ENCODE data around the gene TRIM67. TPM values are rescaled to one million over a fixed set of nuclear protein-coding genes. Genes with fewer than 3 reads are reported as not detected.

TRIM67 gene
- polyA plus RNA-seq, 2 of the 4 experiments (the other 2 are of a cell fraction): 0.23 to 0.35 TPM

GRCh38 chr1:231192620-231193163, 30.8 kb downstream of the TRIM67 start (continued):
- TF ChIP-seq RNF2 (IDR thresholded peaks at IDR 0.05; ENCODE audit: borderline replicate concordance, low read depth) (no peak), CBX8 (IDR thresholded peaks at IDR 0.05) (no peak), MAFK (IDR thresholded peaks at IDR 0.05; ENCODE audit: partially characterized antibody) (no peak), E2F6 (IDR thresholded peaks at IDR 0.05; ENCODE audit: borderline replicate concordance, low read depth) (peak; percentile 60; the same call in 1 of the 2 replicates), HDAC2 (IDR thresholded peaks at IDR 0.05) (no peak), EHF (CRISPR knock-in tag; IDR thresholded peaks at IDR 0.05) (peak; percentile 76; the same call in 1 of the 2 replicates), CEBPB (IDR thresholded peaks at IDR 0.05) (no peak), RCOR1 (IDR thresholded peaks at IDR 0.05; ENCODE audit: low read depth, low read length) (no peak), ZNF302 (CRISPR knock-in tag; IDR thresholded peaks at IDR 0.05) (peak; percentile 73; the same call in 1 of the 2 replicates), CBX2 (IDR thresholded peaks at IDR 0.05; ENCODE audit: borderline replicate concordance, low read depth) (no peak), ZC3H11A (IDR thresholded peaks at IDR 0.05) (no peak), JUN (IDR thresholded peaks at IDR 0.05) (no peak), NR3C1 (IDR thresholded peaks at IDR 0.05) (no peak), PHF8 (IDR thresholded peaks at IDR 0.05; ENCODE audit: borderline replicate concordance, low read depth) (no peak), CHD4 (IDR thresholded peaks at IDR 0.05; ENCODE audit: borderline replicate concordance) (no peak), HMGXB4 (CRISPR knock-in tag; IDR thresholded peaks at IDR 0.05; ENCODE audit: borderline replicate concordance) (no peak), KDM5A (IDR thresholded peaks at IDR 0.05) (no peak), MAX (IDR thresholded peaks at IDR 0.05) (peak; percentile 83), ZSCAN20 (CRISPR knock-in tag; IDR thresholded peaks at IDR 0.05) (no peak), JUNB (IDR thresholded peaks at IDR 0.05) (no peak), USF2 (IDR thresholded peaks at IDR 0.05) (no peak), HOXB5 (CRISPR knock-in tag; IDR thresholded peaks at IDR 0.05) (peak; percentile 79; the same call in 1 of the 2 replicates), GATA3 (IDR thresholded peaks at IDR 0.05; ENCODE audit: borderline replicate concordance) (no peak), POLR2AphosphoS2 (conservative IDR thresholded peaks at IDR 0.05; ENCODE audit: low read length) (no peak), TFCP2L1 (CRISPR knock-in tag; IDR thresholded peaks at IDR 0.05) (no peak)

GRCh38 chr1:231193710-231194340, 32.0 kb downstream of the TRIM67 start:
- no peak for FAIRE-seq
- ATAC-seq: no peak
- Histone ChIP-seq H3K9me3 (peaks cover 3% of the 10 kb centered on the region; the same call in 1 of the 3 replicates), H3K27ac (peak overlapping the region; percentile 94 to 96), H3K4me1 (peaks cover 48% of the 10 kb centered on the region), H3K4me3 (no peak overlapping the region), H3K4me2 (peak overlapping the region; percentile 71)
- ChIA-PET POLR2A (no interaction called here), CTCF (interaction anchor here (0.5 to 3.3 kb wide), 2 partner anchors 17 to 277 kb away, joined by 5 to 9 read pairs; no protein-coding TSS in a partner anchor)
- TF ChIP-seq HMGXB4 (CRISPR knock-in tag; IDR thresholded peaks at IDR 0.05; ENCODE audit: borderline replicate concordance) (no peak), MAX (IDR thresholded peaks at IDR 0.05) (peak; percentile 10; the same call in 1 of the 2 replicates)
- peak in 1 of 2 experiments; percentile 50 for DNase-seq (ENCODE audit: low read depth in 1 of 2, low spot score in 1 of 2)
- WGBS (ENCODE audit: missing lambda C conversion rate): 82% methylated on average over 10 of the region's 10 CpGs

All from A549 (cell line).